HG03039 (cell line): ENCODE measurements around the gene CHRND.

ENCODE experiments used
- ATAC-seq: cut with Tn5 transposase; IDR thresholded peaks from one replicate; pipeline ENCODE4 v1.9.1; 2021; ENCODE audit warnings: mild to moderate bottlenecking, moderate library complexity; ENCODE audit not compliant: unreplicated experiment

Gene CHRND

DNA sequence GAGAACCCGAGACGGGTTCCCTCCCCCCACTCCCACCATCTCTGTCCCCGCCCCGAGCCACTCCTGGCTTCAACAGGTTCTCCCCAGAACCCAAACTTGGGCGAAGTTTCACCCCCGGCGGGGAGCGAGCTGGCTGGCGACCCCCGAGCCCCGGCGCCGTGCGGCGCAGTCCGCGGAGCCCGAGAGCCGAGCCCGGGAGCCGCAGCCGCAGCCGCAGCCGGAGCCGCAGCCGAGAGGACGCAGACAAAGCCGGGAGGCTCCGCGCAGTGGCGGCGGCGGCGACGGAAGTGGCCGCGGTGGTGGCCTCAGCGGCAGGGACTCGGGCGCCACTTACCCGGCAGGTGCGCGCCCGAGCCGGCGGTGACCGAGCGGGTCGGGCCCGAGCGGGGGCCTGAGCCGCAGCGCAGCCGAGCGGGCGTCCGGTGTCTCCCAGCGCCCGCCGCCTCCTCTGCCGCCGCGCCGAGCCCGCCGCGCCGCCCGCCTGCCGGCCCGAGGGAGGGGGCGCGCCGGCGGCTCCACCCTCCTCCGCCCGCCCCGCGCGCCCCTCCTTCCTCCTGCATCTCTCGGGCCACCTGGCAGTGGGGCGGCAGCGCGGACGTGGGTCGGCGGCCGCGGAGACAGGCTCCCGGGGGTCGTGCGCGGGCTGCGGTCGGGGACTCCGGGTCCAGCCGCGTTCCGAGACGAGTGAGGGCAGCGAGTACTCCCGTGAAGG is 38.4 kb upstream of the CHRND start, which contains the start of gene ECEL1:
Gene ECEL1, minus strand, starts transcription at position 450 of the 712 bp plus-strand sequence. CDS start 1,181 bp downstream, outside the sequence.
- ATAC-seq: no peak

GRCh38 chr2:232488097-232488711 is 37.8 kb upstream of the CHRND start:
- ATAC-seq: no peak

GRCh38 chr2:232488721-232489300 is 37.1 kb upstream of the CHRND start:
- ATAC-seq: no peak

- ATAC-seq: no peak
Measured at GRCh38 chr2:232489516-232490220, 36.3 kb upstream of the CHRND start.

DNA sequence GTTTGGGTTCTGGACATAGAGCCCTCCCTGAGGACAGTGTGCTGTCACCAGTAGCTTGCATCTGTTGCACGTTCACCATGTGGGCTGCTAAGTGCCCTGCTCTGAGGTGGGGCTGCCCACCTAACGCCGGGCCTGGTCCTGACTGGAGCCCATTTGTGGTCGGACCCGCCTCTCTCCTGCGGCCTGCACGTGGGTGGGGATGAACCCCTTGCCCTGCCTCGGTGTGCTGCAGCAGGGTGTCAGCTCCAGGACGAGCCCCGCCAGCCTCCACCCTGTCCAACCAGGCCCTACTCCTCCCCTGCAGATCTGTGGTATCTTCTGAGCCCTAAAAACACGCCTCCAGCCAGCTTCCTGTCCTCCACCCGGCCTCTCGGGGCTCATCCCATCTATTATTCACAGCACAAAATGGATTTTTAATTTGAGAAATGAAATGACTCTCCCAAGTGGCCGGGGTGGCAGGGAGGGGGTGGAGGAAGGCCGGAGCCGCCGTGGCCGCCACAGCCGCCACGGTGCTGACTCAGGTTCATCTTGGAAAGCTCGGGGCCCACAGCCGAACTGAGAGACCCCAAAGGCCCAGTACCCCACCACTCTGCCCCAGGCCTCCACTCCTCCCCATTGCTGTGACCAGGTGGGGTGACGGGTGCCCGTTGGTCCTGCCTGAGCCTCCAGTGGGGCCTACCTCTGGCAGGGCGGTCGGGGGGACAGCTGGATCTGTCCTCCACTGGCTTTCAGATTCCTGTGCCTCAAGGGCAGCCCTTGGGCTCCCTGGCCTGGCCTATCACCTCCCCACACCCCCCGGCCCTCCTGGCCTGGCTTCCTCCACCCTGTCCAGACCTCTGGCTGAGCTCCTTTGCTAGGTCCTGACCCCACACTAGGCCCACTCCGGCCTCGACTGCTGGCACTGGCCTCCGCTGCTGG is 35.5 kb upstream of the CHRND start:
- ATAC-seq: no peak

DNA sequence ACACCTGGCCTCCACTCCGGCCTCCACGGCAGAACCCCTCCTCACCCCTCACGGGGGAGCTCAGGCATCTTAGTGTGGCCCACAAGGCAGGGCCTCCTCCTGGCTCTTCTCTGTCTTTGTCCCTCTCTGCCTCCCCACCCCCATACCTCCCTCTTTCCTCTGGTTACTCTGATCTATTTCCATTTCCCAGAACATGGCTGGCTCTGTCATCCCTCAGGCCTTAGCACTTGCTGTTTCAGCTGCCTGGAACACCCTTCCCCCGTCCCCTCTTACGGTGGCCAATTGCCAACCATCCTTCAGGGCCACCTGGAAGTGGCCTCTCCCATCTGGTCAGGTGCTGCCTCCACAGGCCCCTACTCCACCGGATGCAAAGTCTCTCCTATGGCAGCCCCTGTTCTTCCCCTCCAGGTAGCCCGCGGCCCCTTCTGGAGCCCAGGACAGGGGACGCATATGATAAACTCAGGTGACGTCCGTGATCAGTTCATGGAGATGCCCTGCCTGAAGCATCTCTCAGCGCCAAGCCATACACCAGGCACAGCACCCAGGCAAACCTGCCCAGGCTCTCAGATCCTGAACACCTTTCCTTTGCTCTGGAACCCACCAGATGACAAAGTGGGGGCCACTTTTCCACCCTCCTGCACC is 34.7 kb upstream of the CHRND start:
- no peak for ATAC-seq

DNA sequence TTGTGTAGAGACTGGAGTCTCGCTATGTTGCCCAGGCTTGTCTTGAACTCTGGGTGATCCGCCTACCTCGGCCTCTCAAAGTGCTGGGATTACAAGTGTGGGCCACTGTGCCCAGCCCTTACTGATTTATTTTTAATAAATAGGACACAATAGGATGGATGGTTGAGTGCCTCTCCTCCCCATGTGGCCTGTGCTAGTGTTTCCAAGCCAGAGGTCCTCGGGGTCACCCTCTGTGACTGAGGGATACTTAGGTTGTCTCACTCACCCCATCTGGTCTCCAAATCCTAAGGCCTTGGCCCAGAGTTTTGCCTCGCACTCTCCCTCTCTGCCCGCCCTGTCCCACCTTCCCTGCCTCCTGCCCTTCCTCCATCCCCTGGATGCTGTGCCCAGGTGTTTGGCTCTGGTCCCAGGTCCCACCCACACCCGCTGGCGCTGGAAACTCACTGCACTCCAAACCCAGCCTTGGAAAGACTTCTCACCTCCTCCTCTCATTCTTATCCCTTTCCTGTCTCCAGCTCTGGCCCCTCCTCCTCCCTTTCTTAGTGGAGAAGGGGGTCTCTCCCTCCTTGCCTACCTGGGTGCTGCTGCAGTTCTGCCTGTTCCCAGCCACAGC is 33.6 kb upstream of the CHRND start:
- ATAC-seq: no peak

GRCh38 chr2:232492963-232493700 is 32.8 kb upstream of the CHRND start:
- ATAC-seq: no peak

DNA sequence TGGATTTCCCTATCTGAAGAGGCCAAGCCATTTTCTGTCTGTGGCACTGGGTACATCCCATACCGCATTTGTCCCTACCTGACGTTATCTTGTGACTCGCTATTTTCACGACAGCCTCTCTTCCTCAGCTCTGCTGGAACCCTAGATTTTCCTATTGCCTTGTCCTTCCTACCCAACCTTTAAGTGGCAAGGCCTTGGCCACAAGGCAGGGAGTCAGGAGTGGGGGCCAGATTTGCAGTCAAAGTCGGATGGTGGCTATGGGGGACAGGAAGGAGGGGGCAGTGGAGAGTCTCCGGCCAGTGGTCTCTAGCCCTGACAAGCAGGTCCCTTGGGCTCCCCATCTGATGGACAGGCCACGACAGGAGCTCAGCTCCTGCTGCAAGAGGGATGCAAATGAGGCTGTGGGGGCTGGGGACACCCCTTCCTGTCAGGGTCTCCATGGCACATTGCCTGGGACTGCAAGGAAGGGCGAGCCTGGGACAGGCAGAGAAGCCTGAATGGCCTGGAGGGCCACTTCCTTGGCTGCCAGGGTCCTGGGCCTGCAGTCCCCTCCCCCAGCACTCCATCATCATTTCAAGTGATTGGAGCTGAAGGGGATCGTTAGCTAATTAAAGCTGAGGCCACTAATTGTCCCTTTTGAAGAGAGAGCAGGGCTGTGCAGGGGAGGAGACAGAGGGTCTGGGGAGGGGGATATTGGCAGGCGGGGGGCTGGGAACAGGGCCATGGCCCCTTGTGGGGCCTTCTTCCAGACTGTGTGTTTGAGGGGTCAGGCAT is 32.1 kb upstream of the CHRND start:
- no peak for ATAC-seq

DNA sequence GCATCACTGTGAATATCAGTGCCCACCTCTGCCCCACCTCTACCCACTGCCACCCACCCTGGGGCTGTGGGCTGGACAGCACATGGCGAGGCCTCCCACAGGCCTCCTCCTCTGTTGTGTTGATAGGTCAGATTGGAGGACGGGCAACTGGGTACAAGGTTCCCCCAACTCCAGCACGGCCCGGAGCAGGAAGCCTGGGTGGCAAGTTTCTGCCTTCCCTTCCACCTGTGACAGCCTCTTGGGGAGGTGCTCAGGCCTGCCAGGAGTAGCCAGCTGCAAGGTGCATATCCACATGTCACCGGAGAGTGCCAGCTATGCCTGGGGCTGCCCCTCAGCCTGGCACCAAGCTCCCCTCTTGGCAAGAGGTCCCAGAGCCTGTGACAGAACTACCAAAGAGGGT is 31.4 kb upstream of the CHRND start:
- no peak for ATAC-seq

DNA sequence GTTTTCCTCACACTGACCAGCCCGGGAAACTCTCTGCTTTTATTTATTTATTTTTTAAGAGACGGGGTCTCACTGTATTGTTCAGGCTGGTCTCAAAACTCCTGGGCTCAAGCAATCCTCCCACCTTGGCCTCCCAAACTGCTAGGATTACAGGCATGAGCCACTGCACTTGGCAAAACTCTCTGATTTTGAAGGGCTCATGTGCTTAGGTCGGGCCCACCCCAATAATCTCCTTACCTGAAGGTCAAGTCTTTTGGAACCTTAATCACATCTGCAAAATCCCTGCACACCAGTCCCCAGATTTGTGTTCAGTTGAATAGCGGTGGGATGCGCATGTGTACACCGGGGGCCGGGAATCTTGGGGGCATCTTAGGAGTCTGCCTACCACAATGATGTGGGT is 30.7 kb upstream of the CHRND start:
- no peak for ATAC-seq

DNA sequence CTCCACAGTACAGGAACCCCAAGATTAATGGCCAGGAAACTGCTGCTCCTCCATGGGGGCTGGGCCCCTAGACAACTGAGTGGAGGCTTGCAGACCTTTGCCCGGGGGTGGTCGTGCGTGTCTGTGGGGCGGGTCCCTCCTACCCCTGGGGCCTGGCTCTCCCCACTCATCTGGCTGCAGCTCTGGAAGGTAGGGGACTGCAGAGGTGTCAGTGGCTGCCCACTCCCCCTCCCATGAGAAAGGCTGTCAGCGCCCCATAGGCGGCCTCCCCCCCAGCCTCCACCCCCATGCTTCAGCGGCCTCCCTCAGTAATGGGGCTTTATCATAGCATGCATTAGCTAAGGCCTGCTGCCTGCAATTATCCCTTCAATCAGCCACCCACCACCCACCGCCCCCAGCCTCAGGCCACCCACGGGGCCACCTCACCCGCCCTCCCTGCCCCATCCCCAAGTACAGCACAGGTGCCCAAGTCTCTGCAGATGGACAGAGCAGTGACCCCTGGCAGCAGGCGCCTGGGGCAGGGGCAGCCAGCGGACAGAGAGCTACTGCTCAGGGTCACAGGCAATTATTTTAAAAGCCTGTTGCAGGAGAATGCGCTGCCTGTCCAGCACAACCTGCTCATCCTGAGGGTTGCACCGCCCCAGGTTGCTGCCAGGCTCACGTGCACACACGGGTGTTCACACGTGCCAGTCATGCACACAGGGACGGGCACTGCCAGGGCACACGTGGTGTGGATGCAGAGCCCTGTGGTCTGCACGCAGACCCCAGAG is 29.3 kb upstream of the CHRND start:
- ATAC-seq: no peak

DNA sequence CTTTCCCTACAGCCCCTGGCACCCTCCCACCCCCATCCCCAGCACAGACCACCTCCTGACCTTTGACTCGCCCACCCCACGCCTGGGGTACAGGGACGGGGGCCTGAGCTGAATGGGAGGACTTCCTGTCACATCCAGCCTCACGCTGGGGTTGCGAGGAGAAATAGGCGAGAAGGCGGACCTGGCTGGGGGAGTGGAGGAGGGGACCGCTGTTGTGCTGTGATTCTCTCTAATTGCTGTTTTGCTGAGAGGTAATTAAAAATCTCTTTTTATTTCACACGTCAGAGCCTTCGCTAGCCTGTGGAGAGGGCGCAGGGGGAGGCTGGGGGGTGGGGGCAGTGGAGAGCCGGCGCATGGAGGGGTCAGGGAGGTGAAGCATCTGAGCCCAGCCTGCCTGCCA is 28.6 kb upstream of the CHRND start:
- ATAC-seq: no peak

DNA sequence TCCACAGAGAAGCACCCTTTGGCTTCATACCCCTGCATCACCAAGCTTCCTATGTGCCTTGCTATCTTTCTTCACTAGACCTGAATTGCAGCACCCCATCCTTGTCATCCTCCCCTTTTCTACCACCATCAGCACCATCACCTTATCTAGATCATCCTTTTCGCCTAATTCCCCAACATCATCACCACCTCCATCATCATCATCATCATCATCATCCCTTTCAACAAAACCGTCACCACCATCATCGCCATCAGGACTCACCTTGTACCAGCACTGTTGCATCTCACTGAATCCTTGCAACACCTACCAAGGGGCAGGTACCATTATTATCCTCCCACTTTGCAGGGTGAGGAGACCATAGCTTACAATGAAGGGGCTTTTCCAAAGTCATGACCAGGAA is 27.5 kb upstream of the CHRND start:
- ATAC-seq: no peak

DNA sequence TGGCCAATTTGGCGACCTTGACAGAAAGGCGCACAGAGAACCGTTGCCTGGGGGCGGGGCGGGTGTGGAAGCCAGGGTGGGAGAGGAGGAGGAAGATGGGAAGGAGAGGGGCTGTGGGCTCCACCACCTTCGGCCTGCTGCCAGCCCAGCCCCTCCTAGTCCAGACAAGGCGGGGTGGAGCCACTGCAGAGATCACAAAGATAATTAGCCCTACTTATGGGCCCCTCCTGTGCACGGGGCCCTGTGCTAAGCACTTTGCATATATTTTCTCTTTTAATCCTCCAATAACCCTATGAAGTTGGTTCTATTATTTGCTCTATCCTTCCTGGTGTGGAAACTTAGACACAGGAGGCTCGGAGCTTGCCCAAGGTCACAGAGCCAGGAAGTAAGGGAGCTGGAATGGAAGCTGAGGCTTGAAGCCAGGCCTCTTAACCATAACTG is 24.6 kb upstream of the CHRND start:
- no peak for ATAC-seq

DNA sequence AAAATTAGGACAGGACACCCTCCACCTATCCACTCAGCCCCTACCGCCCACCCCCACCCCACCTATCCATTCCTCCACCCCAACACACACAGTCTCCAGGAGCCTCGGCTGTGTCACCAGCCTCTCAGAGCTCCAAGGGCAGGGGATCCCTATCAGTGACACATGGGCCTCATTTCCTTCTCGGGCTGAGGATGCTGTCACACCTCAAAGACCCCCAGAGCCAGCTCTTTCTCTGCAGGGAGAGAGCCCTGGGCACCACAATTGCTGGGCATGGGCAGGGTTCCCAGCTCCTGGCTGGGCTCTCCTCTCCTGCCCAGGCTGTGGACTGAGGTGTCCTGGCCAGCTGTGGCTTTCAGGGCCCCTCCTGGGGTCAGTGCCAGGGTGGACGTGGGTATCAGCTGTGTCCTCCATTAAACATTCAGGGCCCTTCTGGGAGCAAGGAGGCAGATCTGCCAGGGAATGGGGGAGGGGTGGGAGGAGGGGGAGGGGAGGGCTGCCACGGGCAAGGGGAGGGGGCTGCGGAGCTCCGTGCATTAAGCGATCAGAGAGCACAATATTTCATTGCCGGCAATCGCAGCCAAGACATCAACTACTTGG is 24.1 kb upstream of the CHRND start:
- ATAC-seq: no peak

- no peak for ATAC-seq
Measured at GRCh38 chr2:232502511-232502910, 23.4 kb upstream of the CHRND start.
